ENCODE results near the gene WDR70.

GRCh38 chr5:37471666-37472197 lies 92.6 kb downstream of the WDR70 start:
- TF ChIP-seq POLR2A (IDR thresholded peaks at IDR 0.05; ENCODE audit: low read depth, low read length) (no peak), POLR2AphosphoS5 (IDR thresholded peaks at IDR 0.05; ENCODE audit: low read depth, low read length) (no peak), PAX5 (IDR thresholded peaks at IDR 0.05; ENCODE audit: insufficient read depth, low read length, severe bottlenecking) (no peak)

Data from GM12891 (cell line).